ENCODE data around the gene SLC2A6.

SLC2A6 gene

DNA sequence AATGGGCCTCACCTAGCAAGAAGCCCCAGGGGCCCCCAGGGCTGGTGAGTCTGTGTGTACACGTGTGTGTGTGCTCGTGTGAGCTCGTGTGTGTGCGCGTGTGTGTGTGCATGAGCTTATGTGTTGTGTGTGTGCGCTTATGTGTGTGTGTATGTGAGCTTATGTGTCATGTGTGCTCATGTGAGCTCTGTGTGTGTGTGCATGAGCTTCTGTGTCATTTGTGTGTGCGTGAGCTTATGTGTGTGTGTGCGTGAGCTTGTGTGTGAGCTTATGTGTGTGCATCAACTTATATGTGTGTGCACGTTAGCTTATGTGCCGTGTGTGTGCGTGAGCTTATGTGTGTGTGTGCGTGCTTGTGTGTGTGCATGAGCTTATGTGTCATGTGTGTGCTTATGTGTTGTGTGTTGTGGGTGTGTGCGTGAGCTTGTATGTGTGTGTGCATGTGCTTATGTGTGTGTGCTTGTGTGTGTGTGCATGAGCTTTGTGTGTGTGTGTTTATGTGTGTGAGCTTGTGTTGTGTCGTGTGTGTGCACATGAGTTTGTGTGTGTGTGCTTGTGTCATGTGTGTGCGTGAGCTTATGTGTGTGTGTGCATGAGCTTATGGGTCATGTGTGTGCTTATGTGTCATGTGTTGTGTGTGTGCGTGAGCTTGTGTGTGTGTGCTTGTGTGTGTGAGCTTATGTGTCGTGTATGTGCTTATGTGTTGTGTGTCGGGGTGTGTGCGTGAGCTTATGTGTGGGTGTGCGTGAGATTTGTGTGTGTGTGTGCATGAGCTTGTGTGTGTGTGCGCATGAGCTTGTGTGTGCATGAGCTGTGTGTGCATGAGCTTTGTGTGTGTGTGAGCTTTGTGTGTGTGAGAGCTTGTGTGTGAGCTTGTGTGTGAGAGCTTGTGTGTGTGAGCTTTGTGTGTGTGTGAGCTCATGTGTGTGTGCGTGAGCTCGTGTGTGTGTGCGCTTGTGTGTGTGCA, 16.7 kb upstream of the SLC2A6 start:
- DNase-seq = no peak

DNA sequence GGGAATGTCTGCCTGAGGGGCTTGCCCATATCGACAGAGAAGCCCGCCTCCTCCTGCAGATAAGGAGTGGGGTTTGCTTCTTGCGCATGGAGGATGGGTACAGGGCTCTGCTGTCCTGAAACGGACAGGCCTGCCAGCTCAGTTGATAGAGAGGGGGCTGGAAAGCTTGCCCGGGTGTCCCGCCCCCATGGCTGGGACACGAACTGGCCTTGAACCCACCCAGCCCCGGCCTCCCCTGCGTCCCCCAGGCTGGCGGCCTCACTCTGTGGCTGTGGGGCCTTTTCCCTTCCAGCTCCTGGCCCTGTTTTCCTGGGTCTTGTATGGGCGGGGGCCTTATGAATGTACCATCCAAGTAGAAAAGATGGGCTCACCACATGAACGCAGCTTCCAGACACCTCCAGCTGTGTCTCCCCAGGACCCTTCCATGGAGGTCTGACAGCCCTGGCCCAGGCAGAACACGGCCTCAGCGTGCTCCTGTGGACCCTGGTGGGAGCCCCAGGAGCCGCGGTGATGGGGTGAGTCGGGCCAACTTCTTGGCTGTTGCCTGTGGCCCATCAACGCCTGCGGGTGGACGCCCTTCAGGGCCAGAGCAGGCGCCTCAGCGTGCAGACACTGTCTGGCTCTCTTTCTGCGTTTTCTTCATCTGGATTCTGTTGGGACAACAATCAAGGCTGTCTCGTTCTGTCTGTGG, 15.9 kb upstream of the SLC2A6 start:
- DNase-seq = no peak

DNA sequence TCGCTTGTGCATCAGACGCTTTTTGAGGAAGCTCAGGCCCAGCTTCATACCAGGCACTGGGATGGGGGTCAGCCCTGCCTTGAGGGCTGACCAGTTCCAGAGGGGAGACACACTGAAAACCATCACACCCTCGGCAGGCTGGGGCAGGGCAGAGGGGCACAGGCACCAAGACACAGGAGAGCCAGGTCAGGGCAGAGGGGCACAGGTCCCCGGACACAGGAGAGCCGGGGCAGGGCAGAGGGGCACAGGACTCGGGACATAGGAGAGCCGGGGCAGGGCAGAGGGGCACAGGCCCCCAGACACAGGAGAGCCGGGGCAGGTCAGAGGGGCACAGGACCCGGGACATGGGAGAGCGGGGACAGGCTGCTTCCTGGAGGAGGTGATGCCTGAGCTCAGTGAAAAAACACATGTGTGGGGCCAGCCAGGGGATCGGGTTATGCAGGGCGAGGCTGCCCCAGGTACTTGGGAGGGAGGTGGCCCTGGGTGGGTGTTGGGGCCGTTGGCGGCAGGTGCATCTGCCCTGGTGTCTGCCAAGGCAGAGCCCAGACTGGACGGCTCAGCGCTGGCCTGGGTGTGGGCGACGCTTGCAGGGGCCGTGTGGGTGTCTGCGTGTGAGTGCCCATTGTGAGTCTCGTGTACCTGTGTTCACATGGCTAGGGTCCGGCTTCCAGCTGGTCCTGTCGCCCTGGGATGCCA, 15.1 kb upstream of the SLC2A6 start:
- no peak for DNase-seq

DNA sequence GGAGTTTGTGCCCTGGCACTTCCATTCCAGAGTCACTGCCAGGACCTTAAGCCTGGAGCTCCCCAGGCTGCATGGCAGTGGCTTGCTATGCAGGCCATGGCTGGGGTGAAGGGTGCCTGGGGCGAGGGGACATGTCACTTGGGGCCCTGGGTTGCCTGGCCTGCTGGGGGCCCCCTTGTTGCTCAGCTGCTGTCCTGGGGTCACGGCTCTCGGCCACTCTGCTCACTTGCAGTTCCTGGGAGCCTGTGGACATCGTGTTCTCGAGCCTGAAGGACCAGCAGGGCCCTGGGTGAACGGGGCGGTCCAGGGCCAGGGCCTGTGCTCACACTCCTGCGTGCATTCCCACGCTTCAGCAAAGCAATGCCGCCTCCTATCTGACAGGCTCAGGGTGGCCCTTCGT, 14.5 kb upstream of the SLC2A6 start:
- no peak for DNase-seq

DNA sequence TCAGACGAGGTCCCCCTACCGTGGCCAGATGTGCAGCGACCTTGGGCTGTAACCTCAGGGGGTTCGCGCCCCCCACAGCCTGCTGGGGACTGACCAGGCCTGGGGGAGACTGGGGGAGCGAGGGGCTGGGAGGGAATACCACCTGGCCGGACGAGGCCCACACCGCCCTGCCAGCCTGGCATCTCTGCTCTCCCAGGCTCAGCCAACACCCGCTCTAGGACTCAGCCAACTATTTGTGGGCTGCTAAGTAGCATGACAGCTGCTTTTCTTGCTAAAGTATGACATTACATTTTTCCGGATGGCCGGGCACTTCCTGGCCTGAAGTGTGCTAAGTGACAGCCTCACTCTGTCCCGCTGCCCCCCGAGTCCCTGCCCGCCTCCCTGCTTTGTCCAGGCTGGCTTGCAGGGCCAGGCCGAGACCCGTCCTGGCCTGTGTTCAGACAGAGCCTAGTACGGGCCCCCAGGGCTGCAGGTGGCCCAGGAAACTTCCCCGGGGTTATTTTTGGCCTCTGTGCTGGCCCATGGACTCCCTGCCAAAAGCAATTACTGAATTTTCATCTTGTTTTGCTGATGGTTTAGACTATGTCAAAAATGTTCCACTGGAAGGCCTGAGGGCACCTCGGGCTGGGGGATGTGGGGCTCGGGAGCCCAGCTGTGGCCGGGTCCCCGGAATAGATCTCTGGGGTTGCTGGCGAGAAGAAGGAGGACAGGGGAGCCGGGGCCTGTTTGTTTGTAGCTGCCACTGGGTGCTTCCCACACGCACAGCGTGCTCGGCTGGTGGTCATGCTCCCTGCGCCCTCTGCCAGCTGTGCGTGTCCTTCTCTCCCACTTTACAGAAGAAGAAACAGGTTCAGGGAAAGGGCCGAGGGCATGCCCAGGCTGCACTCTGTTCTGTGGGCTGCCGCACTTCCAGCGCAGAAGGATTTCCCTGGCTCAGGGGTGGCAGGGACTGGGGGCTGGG, 13.4 kb upstream of the SLC2A6 start:
- DNase-seq = no peak

DNA sequence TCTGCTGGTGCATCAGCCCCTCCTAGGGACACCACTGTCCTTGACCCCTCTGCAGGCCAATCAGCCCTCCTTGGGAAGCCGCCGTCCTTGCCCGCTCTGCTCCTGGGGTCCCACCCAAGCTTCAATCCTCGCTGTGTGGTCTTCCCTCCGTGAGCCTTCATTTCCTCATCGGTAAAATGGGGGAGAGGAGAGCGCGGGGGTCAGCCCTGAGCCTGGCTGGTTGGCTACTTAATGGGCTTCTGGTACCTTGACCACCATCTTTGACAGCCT, 12.7 kb upstream of the SLC2A6 start:
- DNase-seq = no peak

DNA sequence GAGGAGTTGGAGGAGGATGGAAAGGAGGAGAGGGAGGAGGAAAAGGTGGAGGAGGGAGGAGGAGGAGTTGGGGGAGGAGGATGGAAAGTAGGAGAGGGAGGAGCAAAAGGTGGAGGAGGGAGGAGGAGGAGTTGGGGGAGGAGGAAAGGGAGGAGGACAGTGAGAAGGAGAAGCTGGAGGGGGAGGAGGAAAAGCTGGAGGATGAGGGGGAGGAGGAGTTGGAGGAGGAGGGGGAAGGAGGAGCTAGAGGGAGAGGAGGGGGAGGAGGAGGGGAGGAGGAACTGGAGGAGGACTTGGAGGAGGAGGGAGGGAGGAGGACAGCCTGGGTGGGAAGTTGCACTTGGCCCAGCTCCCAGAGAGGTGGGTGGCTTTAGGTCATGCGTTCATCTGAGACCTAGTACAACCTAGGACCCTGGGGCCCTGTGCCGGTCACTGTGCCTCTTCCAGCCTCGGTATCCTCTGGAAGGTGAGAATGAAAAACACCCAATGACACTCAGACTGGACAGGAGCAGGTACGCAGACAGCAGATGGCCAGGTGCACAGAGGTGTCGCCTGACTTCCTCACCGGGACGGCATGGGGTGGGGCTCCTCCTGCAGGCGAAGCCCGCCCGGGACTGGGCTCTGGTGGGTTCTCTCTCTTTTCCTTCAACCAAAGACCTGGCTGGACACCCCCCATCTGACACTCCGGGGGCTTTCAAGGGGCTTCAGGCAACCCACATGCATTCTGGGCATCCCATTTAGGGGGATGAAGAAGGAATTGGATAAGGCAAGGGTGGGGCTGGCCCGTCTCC, 12.2 kb upstream of the SLC2A6 start:
- no peak for DNase-seq

DNA sequence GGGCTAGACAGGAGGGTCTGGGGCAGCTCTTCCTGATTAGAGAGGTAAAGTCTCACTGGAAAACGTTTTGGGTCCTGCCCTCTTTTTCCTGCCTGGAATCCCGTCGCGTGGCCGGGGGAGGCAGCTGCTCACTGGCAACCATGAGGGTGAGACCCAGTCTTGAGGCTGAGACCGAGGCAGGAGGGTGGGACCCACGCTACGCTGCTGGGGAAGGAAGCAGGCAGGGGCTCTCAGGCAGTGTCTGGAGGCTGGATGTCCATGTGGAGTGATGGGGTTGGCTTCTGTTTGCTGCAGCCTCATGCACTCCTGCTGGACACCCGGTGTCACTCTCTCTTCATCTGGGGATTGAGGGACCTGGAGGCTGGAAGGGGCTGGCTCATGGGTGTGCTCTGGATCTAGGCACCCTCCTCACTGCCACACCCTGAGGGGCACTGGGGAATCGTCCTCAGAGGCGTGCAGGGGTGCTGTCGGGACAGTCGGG, 11.3 kb upstream of the SLC2A6 start:
- no peak for DNase-seq

DNA sequence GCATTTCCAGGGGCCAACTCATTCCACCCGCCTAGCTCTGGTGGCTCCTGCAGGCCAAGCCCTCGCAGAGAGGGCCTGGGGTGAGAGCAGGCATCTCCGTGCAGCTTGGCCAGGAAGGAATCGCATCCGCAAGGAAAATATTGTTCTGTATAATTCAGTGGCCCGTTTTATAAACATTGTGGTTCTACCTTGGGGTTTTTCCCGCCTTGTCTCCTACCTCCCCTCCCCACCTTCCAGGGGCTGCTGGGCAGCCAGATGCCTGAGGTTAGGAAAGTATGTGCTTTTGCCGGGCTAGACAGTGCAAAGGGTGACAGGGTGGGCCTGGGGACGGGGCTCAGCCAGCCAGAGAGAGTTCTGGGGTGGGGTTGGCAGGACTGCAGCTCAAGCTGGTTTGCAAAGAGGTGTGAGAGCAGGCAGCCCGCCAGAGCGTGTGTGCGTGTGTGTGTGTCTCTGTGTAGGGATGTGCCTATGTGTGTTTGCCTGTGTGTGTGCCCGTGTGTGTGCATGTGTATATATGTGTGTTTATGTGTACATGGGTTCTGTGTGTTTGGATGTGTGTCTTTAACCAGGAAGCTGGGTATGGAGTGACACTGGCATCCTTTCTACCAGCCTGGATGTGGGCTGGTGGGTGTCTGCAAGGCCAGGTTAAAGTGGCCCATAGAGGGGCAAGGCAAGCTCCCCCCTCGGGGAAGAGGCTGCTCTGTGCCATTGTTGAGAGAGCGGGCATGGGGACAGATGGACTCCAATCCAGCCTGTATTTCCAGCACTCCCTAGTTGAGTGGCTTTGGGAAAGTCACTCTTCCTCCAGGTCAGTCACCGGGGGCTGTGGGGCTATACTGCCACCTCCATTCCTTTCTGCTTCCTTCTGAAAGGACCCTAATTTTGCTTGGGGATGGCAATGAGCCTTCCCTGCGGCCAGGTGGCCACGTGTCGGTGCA, 10.6 kb upstream of the SLC2A6 start:
- DNase-seq = no peak

DNA sequence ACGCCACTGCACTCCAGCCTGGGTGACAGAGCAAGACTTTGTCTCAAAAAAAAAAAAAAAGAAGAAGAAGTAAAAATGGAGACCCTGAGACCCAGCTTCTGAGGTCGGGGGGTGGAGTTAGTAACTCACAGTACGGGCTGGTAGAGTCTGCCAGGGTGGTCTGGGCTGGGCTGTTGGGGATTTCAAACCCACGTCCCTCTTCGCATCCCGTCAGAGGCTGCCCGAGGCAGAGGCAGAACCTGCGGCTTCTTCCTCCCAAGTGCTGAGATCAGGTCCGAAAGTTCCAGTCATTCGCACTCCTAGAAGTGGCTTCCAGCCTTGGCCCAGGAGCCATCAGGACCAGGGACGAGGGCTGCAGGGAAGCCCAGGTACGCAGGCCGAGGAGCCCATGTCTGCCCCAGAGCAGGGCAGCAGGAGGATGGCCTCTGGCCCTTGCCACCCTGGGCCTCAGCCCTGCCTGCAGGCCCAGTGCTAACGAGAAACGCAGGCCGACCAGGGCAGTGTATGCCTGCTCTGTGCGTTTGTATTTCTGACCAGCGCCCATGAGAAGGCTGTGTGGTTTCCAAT, 9.9 kb upstream of the SLC2A6 start:
- DNase-seq = no peak

DNA sequence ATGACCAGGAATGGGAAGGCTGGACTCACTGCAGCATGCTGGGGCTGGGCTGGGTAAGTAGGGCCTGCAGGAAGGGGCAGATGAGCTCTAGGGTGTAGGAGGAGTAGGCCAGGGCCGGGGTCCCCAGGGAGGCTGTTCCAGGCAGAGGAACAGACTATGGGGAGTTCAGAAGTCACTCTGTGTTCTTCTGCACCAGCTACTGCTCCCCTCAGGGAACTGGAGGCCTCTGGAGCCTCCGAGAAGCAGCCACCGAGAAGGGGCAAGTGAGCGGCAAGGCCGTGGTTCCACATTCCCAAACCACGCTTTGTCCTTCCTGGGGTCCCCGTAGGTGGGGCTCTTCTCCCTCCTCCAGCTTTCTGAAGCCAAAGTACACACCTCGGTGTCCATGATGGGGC, 8.4 kb upstream of the SLC2A6 start:
- DNase-seq = no peak

DNA sequence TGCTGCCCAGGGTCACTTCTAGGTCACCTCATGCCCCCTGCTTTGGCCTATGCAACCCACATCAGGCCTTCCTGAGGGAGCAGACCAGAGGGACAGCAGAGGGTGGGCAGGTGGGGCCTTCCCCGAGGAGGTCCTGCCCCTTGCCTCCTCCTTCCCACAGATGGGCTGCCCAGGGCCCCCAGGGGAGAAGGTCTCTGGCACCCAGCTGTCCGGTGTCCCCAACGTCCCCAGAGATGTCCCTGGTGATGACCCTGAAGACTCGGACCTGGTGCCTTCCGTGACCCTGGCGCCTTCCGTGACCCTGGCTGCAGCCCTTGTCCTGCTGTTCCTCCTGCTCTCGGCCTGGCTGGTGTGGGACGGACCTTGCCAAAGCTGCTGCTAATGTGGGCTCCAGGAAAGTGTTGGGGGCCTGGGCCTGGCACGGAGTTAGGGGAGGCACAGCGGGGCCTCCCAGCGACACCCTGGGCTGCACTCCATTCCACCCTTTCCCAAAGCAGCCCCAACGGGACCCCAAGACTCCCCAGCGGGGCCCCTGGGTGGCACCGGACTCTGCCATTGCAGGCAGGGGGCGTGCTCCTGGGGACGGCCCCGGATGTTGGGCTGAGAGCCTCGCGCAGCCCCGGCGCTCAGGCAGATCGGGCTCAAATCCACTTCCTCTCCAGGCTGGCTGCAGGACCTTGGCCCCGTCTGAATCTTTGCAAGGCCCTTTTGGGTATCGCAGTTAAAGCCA, 6.8 kb upstream of the SLC2A6 start:
- DNase-seq = no peak

DNA sequence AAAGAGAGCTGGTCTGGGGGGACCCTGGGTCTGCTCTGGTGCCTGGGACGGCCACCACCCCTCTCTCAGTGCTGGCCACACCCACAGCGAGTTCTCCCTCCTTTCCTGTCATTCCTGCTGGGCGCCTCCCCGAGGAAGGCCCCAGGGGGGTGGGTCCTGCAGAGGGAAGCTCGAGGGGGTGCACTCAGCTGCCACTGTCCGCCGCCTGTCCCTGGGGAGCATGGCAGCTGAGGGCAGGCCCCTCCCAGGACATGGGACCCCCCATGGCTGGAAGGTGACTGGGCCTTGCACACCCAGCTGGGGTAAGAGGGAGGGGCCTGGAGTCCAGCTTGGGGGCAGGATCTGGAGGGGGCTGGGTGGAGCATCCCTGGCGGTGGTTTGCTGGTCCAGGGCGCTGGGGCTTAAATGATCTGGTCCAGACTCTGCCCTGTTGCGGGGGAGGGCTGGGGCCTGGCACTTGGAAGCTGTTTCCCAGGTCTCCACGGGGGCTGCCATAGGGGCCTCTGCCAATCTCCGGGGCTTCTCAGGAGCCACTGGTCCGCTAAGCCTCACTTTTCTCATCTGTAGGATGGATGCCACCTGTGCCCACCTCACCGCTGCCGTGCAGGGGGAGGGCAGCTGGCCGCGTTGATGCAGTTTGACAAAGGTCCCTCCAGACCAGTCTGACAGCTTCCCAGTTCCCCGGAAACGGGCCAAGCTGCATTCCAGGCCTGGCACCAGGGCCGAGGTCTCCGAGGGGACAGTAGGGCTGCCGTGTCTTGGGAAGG, 6.0 kb upstream of the SLC2A6 start:
- no peak for DNase-seq

DNA sequence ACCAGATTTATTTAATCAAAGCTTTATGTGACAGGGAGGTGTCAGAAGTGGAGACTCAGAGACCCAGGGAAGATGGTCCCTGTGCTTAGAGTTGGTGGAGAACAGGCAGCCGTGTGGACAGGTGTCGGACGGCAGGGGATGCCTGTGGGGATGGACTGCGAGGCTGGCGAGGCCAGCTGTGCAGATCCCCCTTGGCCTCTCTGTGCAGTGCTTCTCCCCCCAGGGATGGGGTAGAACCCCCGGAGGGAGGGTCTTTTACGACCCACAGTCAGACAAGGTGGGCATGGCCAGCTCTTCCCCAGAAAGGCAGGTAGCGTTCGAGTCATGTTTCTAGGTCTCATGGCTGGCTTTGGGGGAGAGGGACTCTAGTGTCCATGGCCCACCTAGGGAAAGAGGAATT, 4.7 kb upstream of the SLC2A6 start:
- DNase-seq = no peak

DNA sequence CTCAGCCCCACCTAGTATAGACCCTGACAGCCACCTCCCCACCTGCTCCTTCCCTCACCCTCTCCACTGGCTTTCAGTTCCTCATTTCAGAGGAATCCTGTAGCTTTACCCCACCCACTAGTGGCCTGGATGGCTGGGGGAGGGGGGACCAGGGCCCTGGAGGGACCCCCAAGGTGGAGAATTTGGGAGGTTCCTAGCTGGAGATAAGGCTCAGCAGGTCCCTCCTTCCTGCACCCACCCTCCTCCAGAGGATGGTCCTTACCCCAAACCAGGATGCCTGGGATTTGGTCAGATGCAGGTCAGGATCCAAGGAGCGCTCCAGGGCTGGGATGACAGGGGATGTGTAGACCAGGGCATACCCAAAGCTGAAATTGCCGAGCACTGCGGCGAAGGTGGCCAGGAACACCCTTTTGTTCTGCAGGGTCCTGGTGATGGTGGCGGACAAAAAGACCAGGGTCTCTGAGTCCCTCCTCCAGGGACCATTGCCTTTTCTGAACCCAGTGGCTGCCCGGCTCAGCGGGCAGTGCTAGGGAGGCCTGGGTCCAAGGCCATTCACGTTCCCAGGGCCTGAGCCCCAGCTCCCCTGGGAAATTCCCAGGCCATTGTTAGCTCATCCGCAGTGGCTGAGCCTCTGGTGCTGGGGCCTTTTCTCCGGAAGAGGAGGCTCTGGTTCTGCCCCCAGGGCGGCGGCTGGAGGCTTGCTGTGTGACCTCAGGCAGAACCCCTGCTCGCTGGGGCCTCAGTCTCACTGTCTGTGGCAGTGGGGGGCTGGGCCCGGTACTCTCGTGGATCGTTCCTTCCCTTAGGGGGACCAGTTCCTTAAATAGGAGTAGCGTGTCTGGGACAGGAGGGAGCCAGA, 678 bp downstream of the SLC2A6 start:
- no peak for DNase-seq

DNA sequence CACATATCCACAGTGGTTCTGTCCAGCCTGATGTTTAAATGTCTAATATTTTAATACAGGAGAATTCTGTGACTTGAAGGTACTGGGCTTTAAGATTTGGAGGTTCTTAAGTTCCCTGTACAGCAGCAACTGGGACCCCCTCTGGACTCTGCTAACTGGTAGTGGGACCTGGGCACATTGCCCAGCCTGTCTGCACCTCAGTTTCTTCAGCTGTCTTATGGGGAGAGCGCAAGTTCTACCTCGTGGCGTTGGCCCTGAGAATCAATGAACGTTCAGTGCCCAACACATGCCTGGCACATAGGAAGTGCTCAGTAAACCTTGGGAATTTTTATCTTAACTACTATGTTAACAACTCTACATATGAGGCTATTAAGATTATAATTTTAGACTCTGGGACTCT, 1.4 kb downstream of the SLC2A6 start:
- DNase-seq = no peak

DNA sequence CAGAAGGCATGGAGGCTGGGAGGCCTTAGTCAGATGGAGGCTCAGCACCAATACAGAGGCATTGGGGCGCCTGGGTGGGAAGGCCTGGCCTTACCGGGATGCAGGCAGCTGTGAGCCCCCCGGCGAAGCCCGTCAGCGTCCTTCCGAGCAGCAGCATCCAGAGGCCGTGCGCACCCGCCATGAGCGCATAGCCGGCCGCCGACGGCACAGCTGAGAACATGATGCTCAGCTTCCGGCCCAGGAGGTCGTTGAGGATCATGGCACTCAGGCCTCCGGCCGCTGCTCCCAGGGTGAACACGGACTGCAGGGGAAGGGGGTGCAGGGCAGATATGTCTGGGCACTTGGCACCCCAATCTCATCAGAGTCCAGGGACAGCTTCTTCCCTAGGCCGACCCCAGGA, 2.0 kb downstream of the SLC2A6 start:
- no peak for DNase-seq
